HG03097 (cell line): ENCODE data around the gene PLXNA4.

ENCODE experiments used
- ATAC-seq: cut with Tn5 transposase; IDR thresholded peaks from one replicate; pipeline ENCODE4 v1.9.1; 2021; ENCODE audit not compliant: unreplicated experiment, low FRiP score

Gene PLXNA4

DNA sequence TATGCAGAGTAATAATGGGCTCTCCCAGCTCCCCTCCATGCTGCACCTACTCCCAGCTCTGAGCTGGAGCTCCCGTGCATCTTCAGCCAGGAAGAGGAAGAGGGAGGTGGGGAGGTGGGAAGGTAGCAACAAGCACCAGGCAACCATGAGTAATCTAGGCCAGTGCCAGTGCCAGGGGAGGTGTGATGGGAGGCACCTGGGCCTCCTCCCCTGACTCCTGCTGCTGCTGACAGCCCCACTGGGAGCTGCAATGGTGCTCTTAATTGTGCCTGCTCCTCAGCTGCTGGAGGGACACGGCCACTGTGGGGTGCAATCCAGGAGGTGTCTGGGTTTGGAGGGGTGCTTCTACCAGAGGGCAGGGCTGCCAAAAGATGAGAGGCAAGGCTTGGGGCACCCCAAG is 243.0 kb downstream of the PLXNA4 start:
- no peak for ATAC-seq

DNA sequence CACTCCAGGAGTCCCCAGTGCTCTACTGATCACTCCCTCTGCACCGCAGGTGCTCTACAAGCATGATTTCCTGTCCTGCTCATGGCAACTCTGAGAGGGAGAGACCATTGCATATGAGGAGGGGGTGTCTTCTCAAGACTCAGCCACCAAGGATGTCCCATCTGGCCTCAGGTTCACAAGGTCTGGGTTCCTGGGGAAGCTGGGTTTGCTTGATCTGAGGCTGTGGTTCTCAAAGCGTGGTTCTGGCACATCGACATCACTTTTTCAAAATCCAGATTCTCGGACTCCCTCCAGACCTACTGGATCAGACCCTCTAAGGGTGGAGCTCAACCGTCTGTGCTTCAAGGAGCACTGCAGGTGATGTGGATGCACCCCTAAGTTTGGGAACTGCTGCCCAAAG is 247.5 kb downstream of the PLXNA4 start:
- ATAC-seq: no peak

DNA sequence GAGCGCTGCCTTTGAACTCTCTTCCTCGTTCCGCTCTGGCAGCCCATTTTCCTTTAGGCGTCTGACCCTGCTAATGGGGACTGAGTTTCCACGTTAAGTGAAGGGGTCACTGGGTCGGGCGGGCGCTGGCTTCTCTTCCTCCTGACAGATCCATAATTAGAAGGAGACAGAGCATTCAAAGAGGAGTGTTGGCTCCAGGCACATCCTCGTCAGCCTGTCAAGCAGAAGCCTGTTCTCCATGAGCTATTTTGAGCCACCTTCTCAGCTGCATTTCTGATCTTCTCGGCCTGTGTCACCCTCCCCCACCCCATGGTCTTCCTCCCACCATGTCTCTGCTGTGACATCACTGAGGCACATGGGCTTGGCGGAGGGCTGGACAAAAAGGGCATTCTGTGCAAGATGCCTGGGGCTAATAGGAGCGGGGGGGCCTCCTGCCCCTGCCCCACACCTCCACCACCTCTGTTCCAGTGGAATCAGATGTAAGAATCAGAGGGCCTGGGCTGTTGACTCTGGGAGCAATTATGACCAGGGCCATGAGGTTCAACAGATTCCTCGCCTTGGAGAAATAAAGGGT is 248.1 kb downstream of the PLXNA4 start:
- no peak for ATAC-seq

DNA sequence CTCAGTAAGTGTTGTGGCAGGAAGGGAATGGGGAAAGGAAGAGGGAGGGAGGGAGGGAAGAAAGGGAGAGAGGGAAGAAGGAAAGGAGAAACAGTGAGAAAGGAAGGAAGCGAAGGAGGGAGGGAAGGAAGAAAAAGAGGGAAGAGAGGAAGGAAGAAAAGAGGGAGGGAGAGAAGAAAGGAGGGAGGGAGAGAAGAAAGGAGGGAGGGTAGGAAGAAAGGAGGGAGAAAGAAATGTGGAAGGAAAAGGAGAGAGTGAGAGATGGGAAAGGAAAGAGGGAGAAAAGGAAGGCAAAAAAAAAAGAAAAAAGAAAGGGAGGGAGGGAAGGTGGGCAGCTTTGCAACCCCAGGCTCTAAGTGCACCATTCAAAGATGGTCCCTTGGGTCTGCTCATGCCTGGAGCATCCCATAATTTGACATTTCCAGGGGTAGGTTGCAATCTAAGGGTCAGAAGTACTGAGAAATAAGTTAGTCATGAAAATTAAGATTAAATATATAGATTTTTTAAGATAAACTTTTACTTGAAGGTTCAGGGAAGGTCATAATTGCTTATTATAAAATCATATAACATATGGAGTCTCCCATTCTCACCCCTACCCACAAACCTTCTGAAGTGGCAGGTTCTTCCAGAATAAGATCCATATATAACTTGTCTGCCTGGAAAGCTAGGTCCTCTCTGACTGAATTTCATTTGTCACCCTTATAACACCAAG is 249.2 kb downstream of the PLXNA4 start:
- ATAC-seq: no peak

DNA sequence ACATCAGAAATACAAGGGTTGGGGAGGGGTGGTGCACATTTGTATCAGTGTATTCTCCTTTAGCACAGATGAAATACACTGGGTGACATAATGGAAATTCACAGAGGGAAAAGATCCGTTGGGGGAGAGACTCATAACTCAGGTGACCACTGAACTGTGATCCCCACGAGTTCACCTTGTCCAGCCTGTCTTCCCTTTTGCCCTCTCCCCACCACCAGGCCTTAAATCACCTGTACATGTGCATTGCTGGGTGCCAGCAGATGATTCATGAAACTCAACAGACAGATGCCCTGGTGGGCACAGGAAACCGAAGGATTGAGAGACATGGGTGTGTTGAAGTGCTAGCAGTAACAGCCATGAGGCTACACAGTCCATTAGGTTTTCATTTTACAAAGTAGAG is 253.3 kb downstream of the PLXNA4 start:
- no peak for ATAC-seq

DNA sequence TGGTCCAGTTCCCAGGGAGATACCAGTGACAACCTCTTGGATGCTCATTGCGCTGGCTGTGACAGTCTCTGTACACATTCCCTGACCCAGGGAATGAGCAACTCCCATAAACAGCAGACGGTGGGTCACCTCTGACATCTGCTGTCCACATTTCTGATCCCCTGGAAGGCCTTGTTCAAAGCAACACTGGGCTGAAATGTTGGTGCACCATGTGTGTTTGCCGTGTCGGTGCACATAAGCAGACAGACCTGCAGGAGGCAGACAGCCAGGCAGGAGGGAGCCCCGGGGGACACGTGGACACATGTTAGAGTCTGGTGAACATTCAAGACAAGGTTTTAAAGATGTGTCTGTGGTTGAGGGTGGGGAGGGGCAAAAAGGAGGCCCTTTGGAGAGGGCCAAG is 254.9 kb downstream of the PLXNA4 start:
- no peak for ATAC-seq

DNA sequence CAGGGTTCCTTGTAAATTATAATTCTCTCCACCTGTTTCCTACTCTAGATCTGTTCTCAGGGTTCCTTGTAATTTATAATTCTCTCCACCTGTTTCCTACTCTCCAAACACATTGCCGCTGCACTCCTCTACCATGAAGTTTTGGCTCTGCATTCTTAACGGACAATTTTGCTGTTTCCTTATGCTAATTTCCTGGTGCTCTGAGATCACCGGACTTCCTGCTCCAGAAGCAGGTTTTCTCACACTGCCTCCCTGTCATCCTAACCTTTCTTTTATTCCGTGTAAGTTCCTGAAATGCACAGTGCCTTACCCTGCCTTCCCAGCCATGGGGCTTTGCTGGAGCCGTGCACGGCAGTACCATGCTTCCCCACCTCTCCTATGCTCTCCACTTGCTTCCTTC is 256.8 kb downstream of the PLXNA4 start:
- ATAC-seq: no peak

DNA sequence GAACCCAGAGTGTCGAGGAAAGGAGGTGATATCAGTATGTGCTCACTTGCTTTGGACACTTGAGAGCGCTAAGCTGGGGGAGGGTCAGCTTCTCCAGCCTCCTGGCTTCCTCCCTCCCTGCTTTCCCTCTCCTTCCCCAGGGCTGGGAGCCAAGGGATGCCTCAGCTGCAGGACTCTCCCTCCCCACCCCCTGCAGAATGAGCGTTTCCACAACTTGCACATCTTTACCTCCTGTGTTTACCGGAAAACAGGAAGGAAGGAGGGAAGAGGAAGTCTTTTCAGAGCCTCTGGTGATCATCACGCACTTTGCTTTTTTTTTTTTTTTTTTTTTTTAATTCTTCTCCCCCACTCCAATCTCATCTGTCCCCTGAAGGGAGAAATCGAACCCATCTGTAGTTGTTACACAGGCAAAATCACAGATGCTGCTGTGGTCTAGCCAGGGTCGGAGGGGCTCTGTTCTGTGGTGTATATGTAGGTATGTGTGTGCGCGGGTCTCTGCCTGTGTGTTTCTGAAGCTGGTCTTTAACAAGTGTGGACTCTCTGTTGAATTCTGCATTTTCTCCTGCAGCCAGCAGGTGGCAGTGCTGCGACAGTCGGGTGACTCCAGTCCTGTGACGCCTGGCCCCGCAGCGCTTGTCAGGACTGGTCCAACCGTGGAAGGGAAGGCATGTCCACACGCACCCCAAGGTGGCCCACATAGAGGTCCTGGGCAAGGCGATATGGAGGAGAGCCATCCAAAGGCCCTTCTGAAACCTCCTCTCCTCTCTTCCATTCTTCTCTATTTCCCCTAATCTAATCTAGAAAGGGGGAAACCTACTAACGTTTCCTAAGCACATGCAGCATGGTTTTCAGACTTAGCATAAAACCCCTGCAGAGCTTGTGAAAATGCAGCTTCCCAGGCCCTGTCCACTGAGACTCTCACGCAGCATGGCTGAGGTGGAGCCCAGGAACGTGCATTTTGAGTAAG is 257.6 kb downstream of the PLXNA4 start:
- peak; percentile 78 for ATAC-seq

DNA sequence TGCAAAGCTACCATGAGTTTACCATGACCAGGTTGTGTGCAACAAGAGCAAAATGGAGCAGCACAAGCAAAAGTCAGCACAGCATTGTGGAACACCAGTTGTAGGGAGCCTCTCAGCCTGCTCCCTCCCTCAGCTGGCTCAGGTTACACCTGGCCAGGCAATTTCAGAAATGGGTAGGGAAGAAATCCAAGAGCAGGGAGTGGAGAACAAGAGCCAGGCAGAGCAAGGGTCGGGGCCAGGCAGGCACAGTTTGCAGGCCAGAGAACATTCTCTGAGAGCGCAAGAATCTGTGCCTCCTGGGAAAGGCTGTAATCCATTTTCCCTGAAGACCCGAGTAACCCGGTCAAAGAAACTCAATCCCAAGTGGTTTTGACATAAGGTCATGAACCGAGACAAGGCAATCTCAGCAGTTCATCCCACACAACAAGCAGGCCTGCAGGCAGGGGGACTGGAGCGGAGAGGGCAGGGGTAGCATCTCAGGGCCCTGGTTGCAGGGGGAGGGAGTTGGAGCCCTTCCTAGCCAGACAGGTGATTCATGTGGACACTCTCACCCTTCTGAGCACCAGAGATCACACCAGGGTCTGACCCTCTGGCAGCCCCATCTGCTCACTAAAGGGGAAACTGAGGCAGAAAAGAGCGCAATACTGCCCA is 258.4 kb downstream of the PLXNA4 start:
- no peak for ATAC-seq

DNA sequence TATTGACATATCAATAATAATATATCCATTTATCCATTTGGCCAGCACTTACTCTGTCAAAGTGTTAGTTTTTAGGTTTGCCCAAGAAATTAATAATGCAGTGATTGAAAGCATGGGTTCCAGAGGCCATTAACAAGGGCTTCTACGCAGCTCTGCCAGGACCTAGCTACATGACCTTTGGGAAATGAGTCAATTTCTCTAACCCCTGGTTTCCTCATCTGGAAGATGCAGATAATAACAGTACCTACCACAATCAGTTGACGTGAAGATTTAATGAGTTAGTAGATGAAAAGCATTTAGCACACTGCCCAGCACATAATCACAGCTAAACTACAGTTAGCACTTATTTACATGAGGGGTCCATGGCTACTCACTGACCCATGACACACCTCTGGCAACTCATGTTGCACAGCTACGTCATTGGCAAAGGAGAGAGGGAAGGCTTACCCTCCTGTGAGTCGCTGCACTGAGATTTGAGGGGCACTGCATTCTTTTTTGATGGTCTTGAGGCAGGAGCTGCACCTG is 263.7 kb downstream of the PLXNA4 start:
- ATAC-seq: no peak

DNA sequence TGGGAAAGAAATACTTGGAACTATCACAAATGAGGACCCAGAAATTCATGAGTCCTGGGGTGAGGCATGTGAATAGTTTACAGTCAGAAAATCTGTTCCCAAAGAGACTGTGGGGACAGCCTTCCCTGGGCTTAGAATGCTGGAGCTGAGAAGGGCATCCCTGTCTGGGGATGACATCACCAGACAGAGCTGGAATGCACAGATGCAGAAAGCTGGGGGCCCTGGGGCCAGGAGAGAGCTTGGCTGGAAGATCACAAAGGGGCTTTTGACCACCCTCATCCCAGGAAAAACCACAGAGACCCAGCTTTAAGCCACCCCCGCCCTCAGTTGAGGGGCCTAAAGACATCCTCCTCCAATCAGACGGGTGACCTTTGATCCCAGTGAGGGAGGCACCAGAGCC is 264.5 kb downstream of the PLXNA4 start:
- no peak for ATAC-seq

DNA sequence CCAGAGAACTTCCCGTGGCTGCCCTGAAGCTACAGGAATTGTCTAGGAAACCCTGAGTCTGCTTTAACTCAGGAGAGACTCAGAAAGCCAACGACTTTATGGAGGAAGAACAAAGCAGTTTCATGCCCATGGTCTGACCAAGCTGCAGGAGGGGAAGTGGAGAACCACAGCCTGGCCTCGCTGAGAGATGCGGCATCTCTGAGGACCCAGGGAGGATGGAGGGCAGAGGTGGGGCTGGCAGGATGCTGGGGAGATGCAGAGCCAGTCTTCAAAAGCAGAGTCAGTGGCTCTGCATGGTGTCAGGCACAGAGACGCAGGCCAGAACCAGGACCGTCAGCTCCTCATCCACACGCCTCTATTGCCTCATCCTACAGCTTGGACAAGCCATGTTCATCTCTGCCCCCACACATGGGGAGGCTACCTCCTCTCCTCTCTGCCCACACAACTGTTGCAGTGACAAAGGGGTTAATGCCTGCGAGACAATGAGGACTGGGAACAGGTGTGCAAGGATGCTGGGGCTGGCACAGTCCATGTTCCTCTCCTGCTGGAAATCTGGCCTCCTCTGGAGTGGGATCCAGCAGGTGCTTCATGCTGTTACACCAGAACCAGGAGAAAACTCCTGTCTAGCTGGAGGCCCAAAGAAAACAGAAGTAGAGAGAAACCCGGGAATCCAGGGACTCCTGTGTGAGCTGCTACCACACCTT is 267.0 kb downstream of the PLXNA4 start:
- ATAC-seq: no peak

DNA sequence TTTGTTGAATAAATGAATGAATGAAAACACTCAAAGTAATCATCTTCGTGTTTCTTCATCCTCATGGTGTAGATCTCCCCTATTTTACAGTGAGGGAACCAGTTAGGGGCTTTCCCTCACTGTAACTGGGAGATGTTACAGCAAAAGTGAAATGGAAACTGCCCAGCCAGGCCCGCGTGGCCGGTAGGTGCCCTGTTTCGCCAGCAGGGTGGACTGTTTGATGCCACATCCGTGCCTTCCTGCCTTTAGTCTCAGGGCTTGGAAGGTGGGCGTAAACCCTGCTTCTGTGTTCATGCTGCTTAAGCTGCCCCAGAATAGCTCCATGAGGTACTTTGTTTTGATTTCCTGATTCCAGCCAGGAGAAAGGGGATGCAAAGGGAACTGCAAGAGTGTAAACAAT is 268.8 kb downstream of the PLXNA4 start:
- no peak for ATAC-seq

DNA sequence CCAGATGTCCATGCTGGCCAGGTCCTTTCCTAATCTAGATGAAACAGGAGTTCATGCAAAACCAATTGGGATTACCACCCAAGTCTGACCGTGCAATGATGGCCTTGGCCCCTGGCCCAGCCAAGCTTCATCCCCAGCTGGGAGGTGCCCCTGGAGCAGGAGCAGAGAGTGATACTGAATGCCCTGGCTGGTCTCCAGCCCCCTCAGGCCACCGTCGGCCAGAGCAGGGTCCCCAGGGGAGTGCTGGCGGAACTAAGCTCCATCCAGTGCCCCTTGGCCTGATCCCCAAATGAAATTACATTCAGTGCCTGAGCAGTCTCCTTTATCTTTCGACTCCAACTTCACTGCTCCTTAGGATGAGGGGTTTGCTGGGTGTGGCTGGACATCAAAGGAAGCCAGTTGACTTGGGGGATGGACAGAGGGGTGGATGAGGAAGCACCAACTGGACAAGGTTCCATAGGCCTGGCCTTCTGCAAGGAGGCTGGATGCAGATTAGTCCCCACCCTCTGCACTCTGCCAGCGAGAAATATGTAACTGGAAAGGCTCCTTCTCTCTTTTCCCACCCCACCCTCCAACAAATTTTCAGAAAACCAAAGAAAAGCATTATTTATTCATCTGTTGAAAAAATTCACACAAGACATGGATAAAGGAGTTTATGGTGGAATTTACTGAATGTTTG is 275.5 kb downstream of the PLXNA4 start:
- ATAC-seq: no peak

DNA sequence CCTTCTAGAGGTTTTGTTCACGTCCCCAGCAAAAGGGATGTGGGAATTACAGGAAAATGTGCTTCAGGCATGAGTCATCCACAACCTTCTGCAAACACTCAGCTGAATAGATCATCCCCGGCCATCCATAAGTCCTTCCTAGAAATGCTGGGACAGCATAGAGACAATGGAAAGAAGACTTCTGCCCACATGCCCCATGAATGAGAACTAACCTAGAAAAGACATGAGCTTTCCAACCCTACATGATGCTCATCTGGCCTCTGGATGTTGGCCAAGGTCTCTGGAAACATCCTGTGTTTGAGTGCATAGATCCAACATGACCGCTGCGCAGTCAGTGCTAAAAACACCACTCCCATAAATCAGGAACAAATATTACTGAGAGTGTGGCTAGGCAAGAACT is 277.5 kb downstream of the PLXNA4 start:
- ATAC-seq: no peak

DNA sequence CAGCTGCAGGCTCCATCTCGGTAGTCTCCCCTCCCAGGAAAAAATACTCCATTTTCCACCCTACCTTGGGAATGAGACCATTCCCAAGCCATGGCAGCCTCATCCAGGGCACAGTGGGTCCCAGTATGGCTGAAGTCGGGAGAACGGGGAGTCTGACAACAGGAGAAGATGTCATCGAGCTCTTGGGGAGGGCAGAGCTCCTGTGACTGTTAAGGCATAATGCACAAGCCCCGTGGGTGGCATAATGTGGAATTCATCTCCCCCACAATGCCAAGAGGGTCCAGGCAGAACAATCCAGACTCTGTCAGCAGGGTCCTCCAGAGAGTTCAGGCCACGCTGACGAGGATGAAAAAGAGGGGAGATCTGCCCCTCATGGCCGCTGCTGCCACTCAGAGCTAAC is 279.4 kb downstream of the PLXNA4 start:
- ATAC-seq: no peak

DNA sequence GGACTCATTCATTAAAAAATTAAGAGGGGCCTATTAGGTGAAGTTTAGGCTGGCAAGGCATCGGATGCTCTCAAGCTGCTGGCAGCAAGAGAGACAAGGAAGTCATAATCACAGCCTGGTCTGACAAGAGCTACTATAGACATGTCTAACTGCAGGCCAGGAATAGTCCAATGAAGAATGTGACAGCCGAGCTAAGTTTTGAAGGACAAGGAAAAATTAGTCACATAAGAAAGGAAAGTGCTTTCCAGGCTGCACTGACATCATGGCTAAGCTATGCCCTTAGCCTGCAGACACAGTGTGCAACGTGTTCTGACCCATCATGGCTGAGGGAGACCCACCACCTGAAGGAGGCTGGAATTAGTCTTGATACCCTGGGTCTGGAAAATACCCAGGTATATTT is 281.1 kb downstream of the PLXNA4 start:
- ATAC-seq: no peak

DNA sequence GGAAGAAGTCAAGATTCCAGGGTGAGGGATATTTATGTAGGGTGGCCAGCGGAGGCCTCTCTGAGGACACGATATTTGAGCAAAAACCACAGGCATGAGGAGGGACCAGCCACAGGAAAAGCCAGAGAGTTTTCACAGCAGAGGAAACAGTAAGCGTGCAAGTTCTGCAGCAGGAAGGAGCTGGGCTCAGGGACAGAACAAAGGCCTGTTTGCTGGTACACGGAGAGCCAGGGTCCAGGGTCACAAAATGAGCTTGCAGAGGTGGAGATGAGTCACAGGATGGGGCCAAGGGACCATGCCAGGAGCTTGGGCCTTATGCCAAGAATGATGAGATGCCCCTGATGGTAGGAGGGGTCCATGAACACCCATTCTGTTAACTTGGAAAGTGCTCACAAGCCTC is 283.5 kb downstream of the PLXNA4 start:
- no peak for ATAC-seq

DNA sequence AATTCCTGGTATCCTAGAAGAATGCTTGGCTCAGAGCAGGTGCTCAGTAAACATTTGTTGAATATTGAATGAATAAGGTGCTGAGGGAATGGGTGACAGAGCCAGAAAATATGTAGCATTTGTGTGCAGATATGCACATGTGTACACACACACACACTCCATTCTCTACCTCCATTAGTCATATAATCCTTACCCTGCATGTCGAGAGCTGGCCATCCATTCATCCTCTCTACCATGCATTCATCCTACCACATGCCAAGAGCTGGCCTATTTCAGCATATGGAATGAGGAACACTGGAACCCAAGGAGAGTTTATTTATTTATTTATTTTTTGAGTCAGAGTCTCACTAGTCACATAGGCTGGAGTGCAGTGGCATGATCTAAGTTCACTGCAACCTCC is 284.8 kb downstream of the PLXNA4 start:
- no peak for ATAC-seq

DNA sequence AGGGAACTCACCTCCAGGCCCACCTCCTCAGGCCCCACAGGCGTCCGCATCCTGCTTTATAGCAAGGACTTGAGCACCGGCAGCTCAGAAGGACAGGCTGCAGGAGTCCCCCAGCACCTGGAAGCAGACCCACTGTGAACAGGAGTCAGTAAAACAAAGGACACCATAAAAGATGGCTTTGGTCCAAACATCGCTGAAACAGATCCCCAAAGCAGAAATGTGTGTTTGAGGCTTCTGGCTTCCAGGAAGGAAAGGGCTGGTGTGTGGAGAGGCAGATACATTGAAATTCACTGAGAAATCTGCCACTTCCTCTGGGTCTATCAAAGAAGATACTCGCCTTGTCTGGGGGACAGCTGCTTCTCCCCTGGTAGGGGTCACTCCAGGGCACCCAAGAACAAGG is 286.2 kb downstream of the PLXNA4 start:
- no peak for ATAC-seq
